ENCODE measurements around the gene SAMD14. TPM values are rescaled to one million over a fixed set of nuclear protein-coding genes. Genes with fewer than 3 reads are reported as not detected.

The SAMD14 gene
- polyA plus RNA-seq, 1 donor = 16.1 TPM

- no peak for DNase-seq
These were observed 14.2 kb downstream of the SAMD14 start for GRCh38 chr17:50115756-50116155.

GRCh38 chr17:50114849-50115357 lies 15.1 kb downstream of the SAMD14 start:
- DNase-seq = no peak

GRCh38 chr17:50114401-50114800 lies 15.6 kb downstream of the SAMD14 start:
- DNase-seq = no peak

GRCh38 chr17:50113624-50114320 lies 16.2 kb downstream of the SAMD14 start:
- no peak for DNase-seq

GRCh38 chr17:50112694-50113093 lies 17.3 kb downstream of the SAMD14 start:
- no peak for DNase-seq

- DNase-seq = no peak
These were observed 18.0 kb downstream of the SAMD14 start for GRCh38 chr17:50111673-50112655.

GRCh38 chr17:50110591-50111349 lies 19.2 kb downstream of the SAMD14 start:
- no peak for DNase-seq

GRCh38 chr17:50109785-50110184 lies 20.2 kb downstream of the SAMD14 start:
- DNase-seq = no peak

- no peak for DNase-seq
These were observed 20.8 kb downstream of the SAMD14 start for GRCh38 chr17:50109207-50109606.

- no peak for DNase-seq
These were observed 21.4 kb downstream of the SAMD14 start for GRCh38 chr17:50108556-50108955.

GRCh38 chr17:50107790-50108414 lies 22.1 kb downstream of the SAMD14 start:
- no peak for DNase-seq

- DNase-seq = no peak
These were observed 23.4 kb downstream of the SAMD14 start for GRCh38 chr17:50106393-50107131.

- no peak for DNase-seq
These were observed 24.1 kb downstream of the SAMD14 start for GRCh38 chr17:50105811-50106210.

GRCh38 chr17:50103941-50104340 lies 26.0 kb downstream of the SAMD14 start:
- no peak for DNase-seq

- no peak for DNase-seq
These were observed 26.7 kb downstream of the SAMD14 start for GRCh38 chr17:50103252-50103651.

- no peak for DNase-seq
These were observed 27.6 kb downstream of the SAMD14 start for GRCh38 chr17:50102164-50102991.

GRCh38 chr17:50101346-50102163 lies 28.4 kb downstream of the SAMD14 start:
- DNase-seq = no peak

GRCh38 chr17:50100921-50101345 lies 29.0 kb downstream of the SAMD14 start:
- DNase-seq = no peak

GRCh38 chr17:50100480-50100883 lies 29.5 kb downstream of the SAMD14 start:
- no peak for DNase-seq

All from left kidney (tissue), 2 donors.